Parathyroid adenoma (tissue), 2 donors: ENCODE data around the gene DOCK4.

Experiments used
- H2AFZ ChIP-seq: fragments of 300-600 bp; sonication (generic); one replicate; pipeline ENCODE4 v1.7.0; 2017; ENCODE audit warnings: antibody characterized with exemption, mild to moderate bottlenecking
- H3K27ac ChIP-seq: fragments of 300-600 bp; sonication (generic); one replicate; pipeline ENCODE4 v1.7.0; 2017
- H3K27me3 ChIP-seq: fragments of 300-600 bp; sonication (generic); one replicate; pipeline ENCODE4 v1.7.0; 2017; ENCODE audit warnings: low read length; ENCODE audit not compliant: control insufficient read depth, insufficient read depth
- H3K36me3 ChIP-seq: fragments of 300-600 bp; sonication (generic); one replicate; pipeline ENCODE4 v1.7.0; 2017; ENCODE audit warnings: low read length; ENCODE audit not compliant: control insufficient read depth, insufficient read depth
- H3K4me1 ChIP-seq: fragments of 300-600 bp; sonication (generic); one replicate; pipeline ENCODE4 v1.7.0; 2017; ENCODE audit warnings: control low read depth
- H3K4me2 ChIP-seq: fragments of 300-600 bp; sonication (generic); one replicate; pipeline ENCODE4 v1.7.0; 2017; ENCODE audit warnings: low read length
- H3K4me3 ChIP-seq: fragments of 300-600 bp; sonication (generic); one replicate; pipeline ENCODE4 v1.7.0; 2017; ENCODE audit warnings: low read depth, low read length
- H3K79me2 ChIP-seq: fragments of 300-600 bp; sonication (generic); one replicate; pipeline ENCODE4 v1.7.0; 2017; ENCODE audit warnings: control low read depth
- H3K9ac ChIP-seq: fragments of 300-600 bp; sonication (generic); one replicate; pipeline ENCODE4 v1.7.0; 2017; ENCODE audit warnings: mild to moderate bottlenecking
- H3K9me3 ChIP-seq: fragments of 300-600 bp; sonication (generic); one replicate; pipeline ENCODE4 v1.7.0; 2017; ENCODE audit warnings: low read length; ENCODE audit not compliant: control insufficient read depth
- TF ChIP-seq, protein P1 (sequence below): fragments of 300-600 bp; sonication (generic); IDR thresholded peaks from one replicate; pipeline ENCODE4 v1.7.0; 2017; ENCODE audit warnings: antibody characterized with exemption, mild to moderate bottlenecking
- donor health status: primary hyperparathyroidism.

The DOCK4 gene

GRCh38 chr7:112115880-112116279 lies 90.3 kb downstream of the DOCK4 start:
- H3K27me3 ChIP-seq: no peaks in the 10 kb centered on the region
- H3K36me3 ChIP-seq: no peaks in the 10 kb centered on the region
- H3K4me1 ChIP-seq: peaks cover 3% of the 10 kb centered on the region
- H3K4me2 ChIP-seq: no peak overlapping the region
- H3K4me3 ChIP-seq: no peak overlapping the region
- H2AFZ ChIP-seq: no peak overlapping the region
- H3K27ac ChIP-seq: no peak overlapping the region
- no peak overlapping the region for H3K9ac ChIP-seq
- H3K9me3 ChIP-seq: no peaks in the 10 kb centered on the region
- no peaks in the 10 kb centered on the region for H3K79me2 ChIP-seq
- TF ChIP-seq, protein P1, sequence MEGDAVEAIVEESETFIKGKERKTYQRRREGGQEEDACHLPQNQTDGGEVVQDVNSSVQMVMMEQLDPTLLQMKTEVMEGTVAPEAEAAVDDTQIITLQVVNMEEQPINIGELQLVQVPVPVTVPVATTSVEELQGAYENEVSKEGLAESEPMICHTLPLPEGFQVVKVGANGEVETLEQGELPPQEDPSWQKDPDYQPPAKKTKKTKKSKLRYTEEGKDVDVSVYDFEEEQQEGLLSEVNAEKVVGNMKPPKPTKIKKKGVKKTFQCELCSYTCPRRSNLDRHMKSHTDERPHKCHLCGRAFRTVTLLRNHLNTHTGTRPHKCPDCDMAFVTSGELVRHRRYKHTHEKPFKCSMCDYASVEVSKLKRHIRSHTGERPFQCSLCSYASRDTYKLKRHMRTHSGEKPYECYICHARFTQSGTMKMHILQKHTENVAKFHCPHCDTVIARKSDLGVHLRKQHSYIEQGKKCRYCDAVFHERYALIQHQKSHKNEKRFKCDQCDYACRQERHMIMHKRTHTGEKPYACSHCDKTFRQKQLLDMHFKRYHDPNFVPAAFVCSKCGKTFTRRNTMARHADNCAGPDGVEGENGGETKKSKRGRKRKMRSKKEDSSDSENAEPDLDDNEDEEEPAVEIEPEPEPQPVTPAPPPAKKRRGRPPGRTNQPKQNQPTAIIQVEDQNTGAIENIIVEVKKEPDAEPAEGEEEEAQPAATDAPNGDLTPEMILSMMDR: no peak

DNA sequence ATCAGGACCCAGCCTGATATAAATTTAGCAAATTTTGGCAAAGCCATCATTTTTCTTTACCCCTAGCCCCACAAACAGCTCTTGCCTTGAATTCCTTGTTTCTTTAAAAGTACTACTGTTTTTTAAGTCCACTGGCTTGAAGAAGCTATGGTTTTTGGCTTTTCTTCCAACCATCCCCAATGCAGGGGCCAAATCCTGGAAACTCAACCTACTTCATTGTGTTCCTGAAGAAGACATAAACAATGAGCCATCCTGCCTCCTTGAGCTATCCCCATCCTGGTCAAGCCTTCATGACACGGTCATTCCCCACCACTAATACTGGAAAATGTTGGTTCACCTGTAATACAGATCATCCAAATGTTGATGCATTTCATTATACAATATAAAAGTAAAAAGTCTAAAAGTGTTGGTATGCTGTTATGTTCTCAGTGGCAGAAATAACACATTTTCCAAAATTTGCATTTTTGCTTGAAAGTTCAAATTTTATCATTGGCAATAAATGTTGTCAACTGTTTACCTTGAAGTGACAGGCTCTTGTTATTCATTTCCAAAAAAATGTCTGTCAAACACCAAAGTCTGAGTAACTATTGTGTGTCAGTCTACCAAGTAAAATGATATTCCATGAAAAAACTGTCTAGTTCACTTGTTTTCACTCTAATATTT lies 92.2 kb downstream of the DOCK4 start:
- no peaks in the 10 kb centered on the region for H3K36me3 ChIP-seq
- H2AFZ ChIP-seq: no peak overlapping the region
- no peak overlapping the region for H3K4me2 ChIP-seq
- no peak overlapping the region for H3K27ac ChIP-seq
- peaks cover 3% of the 10 kb centered on the region for H3K4me1 ChIP-seq
- no peaks in the 10 kb centered on the region for H3K79me2 ChIP-seq
- TF ChIP-seq, protein P1: no peak
- H3K4me3 ChIP-seq: no peak overlapping the region
- H3K27me3 ChIP-seq: no peaks in the 10 kb centered on the region
- no peak overlapping the region for H3K9ac ChIP-seq
- no peaks in the 10 kb centered on the region for H3K9me3 ChIP-seq

GRCh38 chr7:112112822-112113255 lies 93.4 kb downstream of the DOCK4 start:
- TF ChIP-seq, protein P1: no peak
- Histone ChIP-seq H3K4me2 (no peak overlapping the region), H3K9me3 (no peaks in the 10 kb centered on the region), H3K36me3 (no peaks in the 10 kb centered on the region), H3K4me1 (peaks cover 3% of the 10 kb centered on the region), H2AFZ (no peak overlapping the region), H3K27me3 (no peaks in the 10 kb centered on the region), H3K4me3 (no peak overlapping the region), H3K27ac (no peak overlapping the region), H3K9ac (no peak overlapping the region), H3K79me2 (no peaks in the 10 kb centered on the region)

DNA sequence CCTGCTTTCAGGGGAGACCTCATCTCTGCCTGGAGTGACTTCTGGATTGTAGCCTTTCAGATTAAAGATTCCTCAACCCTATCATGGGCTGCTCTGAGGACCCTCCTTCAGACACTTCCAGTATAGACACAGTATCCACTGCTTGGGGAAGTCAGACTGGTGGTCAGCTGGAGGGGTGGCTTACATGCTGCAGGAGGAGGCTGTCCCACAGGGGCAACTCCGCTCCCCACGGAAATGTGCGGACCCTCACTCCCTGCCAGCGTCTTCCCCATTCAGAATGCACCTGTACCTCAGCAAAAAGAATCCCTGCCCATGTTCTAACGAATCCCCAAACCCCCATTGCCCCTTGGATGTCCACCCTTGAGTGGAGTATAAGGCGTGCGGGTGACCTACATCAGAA lies 95.5 kb downstream of the DOCK4 start:
- peaks cover 3% of the 10 kb centered on the region for H3K4me1 ChIP-seq

More for the DNA sequence above, 95.5 kb downstream of the DOCK4 start:
- Histone ChIP-seq H3K36me3 (no peaks in the 10 kb centered on the region), H3K4me2 (no peak overlapping the region), H3K9me3 (no peaks in the 10 kb centered on the region), H2AFZ (no peak overlapping the region), H3K9ac (no peak overlapping the region), H3K27ac (no peak overlapping the region), H3K4me3 (no peak overlapping the region), H3K79me2 (no peaks in the 10 kb centered on the region), H3K27me3 (no peaks in the 10 kb centered on the region)
- TF ChIP-seq, protein P1: no peak
